HG03060 (cell line): ENCODE results near the gene RANBP9.
A peak's percentile ranks its signal among the peaks of the same experiment; 100 is the strongest.

Experiments used
- ATAC-seq: cut with Tn5 transposase; IDR thresholded peaks from one replicate; pipeline ENCODE4 v1.9.1; 2021; ENCODE audit warnings: low read depth, moderate number of reproducible peaks; ENCODE audit not compliant: unreplicated experiment

Gene RANBP9

GRCh38 chr6:13655700-13656099 is 55.9 kb downstream of the RANBP9 start:
- no peak for ATAC-seq

DNA sequence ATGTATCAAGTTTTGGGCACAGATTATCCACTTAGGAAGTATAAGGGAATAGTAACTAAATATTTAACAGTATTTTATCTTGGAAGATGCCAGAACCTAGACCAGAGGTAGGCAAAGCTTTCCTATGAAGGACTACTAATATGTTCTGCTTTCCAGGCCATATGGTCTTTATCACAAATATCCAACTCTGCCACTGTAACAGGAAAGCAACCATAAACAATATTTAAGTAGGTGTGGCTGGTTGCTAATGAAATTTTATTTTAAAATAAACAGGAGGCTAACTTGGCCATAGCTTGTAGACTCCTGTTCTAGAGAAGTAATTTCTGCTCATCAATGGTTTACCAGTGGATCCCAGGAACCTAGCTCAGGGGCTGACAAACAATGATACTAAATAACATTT is 57.1 kb downstream of the RANBP9 start:
- no peak for ATAC-seq

GRCh38 chr6:13653296-13653695 is 58.3 kb downstream of the RANBP9 start:
- no peak for ATAC-seq

GRCh38 chr6:13649393-13649792 is 62.2 kb downstream of the RANBP9 start:
- no peak for ATAC-seq

DNA sequence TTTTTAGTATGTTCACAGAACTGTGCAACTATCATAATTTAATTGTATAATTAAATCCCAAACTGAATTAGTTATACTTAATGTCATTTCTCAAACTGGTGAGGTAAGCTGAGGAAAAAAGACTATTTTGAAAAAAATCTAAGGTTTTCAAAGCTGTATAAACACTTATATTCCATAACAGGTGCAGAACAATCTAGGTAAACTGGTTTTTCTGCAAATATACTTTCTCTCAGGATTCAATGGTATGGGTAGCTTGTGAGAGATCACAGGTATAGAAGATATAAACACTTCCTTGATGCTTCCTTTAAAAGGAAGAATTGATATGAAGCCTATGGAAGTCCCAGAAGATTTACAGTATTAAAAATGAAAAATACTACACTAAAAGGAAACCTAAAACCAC is 62.8 kb downstream of the RANBP9 start:
- ATAC-seq = no peak

DNA sequence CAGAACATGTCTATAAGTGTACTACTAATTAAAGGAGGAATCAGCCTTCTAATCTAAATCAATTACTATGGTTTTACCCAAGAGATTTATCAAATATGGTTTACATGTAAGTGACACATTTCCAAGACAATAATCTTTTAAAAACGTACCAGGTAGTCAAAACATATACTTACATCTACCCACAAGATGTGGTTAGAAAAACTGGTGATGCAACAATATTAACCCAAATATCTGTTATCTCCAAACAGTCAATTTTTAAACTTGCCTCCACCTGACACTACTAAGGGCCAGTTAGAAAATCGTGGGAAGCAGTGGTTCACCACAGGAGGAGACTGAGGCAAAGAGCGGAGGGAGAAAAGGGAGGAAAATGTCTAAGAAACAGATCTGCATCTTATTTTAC is 68.5 kb downstream of the RANBP9 start:
- no peak for ATAC-seq

- ATAC-seq = no peak
These were observed 70.3 kb downstream of the RANBP9 start for GRCh38 chr6:13641315-13641714.

- ATAC-seq = no peak
These were observed 73.0 kb downstream of the RANBP9 start for GRCh38 chr6:13638626-13639025.

DNA sequence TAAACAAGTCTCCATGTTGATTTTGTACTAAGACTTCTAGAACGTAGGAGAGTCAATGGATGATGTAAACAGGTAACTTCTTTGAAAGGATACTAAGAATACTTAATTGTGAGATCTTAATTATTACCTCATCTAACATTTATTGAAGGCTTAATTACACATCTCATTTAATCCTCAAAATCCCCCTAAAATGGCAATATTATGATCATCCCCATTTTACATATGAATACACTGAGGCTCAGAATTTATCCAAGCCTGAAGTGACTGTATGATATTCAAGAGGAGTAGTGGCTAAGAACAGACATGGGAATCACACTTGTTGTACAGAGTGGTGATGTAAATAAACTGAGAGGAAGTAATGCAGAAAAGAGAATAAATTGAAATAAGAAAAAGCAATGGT is 73.6 kb downstream of the RANBP9 start:
- no peak for ATAC-seq

- no peak for ATAC-seq
These were observed 75.5 kb downstream of the RANBP9 start for GRCh38 chr6:13635948-13636658.

DNA sequence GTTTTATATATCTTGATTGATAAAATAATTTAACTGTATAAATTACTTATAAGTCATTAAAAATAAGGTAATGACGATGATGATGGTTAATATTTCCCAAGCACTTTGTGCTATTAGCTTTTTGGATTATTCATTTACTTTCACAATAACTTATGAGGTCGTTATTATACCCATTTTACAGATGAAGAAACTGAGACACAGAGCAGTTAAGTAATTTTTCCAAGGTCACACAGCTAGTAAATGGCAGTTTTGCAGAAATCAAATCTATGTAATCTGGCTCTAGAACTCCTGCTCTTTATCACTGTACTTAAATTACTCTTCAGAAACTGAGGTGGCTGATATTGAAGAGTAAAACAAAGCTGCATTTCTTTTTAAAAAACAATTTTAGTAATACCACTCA is 78.3 kb downstream of the RANBP9 start:
- no peak for ATAC-seq

- no peak for ATAC-seq
These were observed 81.1 kb downstream of the RANBP9 start for GRCh38 chr6:13630499-13630898.

GRCh38 chr6:13629459-13630116 is 82.0 kb downstream of the RANBP9 start:
- no peak for ATAC-seq

DNA sequence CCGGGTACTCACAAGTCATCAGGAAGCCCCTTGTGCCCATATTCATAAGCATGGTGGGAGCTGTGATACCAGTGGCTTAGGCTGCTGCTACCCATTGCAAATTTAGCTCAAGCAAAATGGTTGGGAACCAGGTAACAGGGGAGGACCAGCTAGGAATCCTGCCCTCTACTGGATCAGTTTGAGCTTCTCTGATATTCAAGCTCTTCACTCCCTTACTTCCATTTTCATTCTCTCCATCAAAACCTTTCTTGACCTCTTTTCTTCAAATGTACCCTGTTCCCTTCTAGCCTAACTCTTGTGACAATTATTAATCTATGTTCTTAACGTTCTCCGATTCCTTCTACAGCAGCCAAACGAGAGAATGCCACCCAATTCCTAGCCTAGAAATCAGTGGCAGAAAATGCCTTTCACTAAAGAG is 86.8 kb downstream of the RANBP9 start:
- ATAC-seq = no peak

- ATAC-seq = no peak
These were observed 94.6 kb downstream of the RANBP9 start for GRCh38 chr6:13617066-13617465.

DNA sequence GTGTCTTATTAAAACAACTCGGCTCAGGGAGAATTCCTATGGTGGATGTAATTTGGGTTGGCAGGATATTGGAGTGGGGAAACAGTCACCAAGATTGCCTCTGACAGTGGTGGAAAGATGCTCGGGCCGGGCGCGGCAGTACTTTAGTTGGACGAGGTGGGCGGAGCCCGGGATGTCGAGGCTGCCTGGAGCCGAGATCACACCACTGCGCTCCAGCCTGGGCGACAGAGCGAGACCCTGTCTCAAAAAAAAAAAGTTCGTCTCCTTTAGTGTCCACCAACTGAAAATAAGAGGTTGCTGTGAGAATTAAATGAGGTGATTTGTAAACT is 95.9 kb downstream of the RANBP9 start:
- ATAC-seq = no peak

GRCh38 chr6:13614926-13615791 is 96.5 kb downstream of the RANBP9 start, which contains the start of gene NOL7:
Gene NOL7, plus strand, starts transcription at chr6:13615335. Its CDS starts 24 bp downstream, at chr6:13615359.
- ATAC-seq = peak; percentile 83

GRCh38 chr6:13614126-13614925 is 97.3 kb downstream of the RANBP9 start:
- ATAC-seq = no peak

GRCh38 chr6:13613029-13613594 is 98.5 kb downstream of the RANBP9 start:
- no peak for ATAC-seq

DNA sequence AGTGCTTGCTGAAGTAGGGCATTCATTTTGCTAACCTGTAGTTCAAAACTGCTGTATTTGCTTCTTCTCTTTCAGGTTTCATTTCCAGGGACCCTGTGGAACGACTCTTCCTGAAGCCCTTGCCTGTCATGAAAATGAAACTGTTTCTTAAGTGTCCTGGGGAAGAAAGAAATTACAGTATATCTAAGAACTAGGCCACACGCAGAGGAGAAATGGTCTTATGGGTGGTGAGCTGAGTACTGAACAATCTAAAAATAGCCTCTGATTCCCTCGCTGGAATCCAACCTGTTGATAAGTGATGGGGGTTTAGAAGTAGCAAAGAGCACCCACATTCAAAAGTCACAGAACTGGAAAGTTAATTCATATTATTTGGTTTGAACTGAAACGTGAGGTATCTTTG is 99.9 kb downstream of the RANBP9 start:
- ATAC-seq = no peak
